B cell (primary cell): ENCODE data around the gene AMT. TPM values are rescaled to one million over a fixed set of nuclear protein-coding genes. Genes with fewer than 3 reads are reported as not detected.

ENCODE experiments used
- ATAC-seq: fragments of 200-7000 bp; cut with Tn5 transposase; one replicate; pipeline ENCODE4 v1.10.0; 2021; ENCODE audit warnings: low read depth, mild to moderate bottlenecking, moderate number of reproducible peaks, moderate library complexity
- CTCF ChIA-PET: fragments of 350-600 bp; sonication (Branson Sonifier 250); formaldehyde crosslinking; loops from one replicate; lab custom pipeline; 2021; ENCODE audit warnings: antibody characterized with exemption, inconsistent platforms; lab: Charles Lee
- POLR2A ChIA-PET: fragments of 350-600 bp; sonication (Branson Sonifier 250); formaldehyde crosslinking; loops from one replicate; lab custom pipeline; 2021; ENCODE audit warnings: antibody characterized with exemption; lab: Charles Lee
- DNase-seq: peaks from one replicate; pipeline ENCODE4 v3.0.0; 2013
- H2AFZ ChIP-seq: 2 replicates; pipeline ENCODE4 v1.6.1; 2012; ENCODE audit warnings: mild to moderate bottlenecking, low read depth, low read length; ENCODE audit not compliant: insufficient read depth, poor library complexity, severe bottlenecking
- H3K27ac ChIP-seq, 2 donors: 1 replicate in 1 of 2; 2 replicates in 1 of 2; pipeline ENCODE4 v1.5.1; 2012 to 2013; ENCODE audit warnings: low read length in 2 of 2, mild to moderate bottlenecking in 2 of 2, moderate library complexity in 1 of 2
- H3K27me3 ChIP-seq, 4 experiments: fragments of 200-600 bp in 1 of 4; sonication (generic) in 1 of 4; replicated peaks in 1 of 4; 1 replicate in 2 of 4; 2 replicates in 2 of 4; pipeline versions ENCODE4 v1.6.1 to v1.7.0; 2013 to 2016; ENCODE audit warnings: low read length in 3 of 4, mild to moderate bottlenecking in 2 of 4, mixed read lengths in 1 of 4, moderate library complexity in 1 of 4; ENCODE audit not compliant: insufficient read depth in 4 of 4, control insufficient read depth in 3 of 4; ENCODE audit errors: control extremely low read depth in 1 of 4
- H3K36me3 ChIP-seq, 2 experiments: replicated peaks in 1 of 2; 1 replicate in 1 of 2; 2 replicates in 1 of 2; pipeline versions ENCODE4 v1.6.1 to v1.7.1; 2013; ENCODE audit warnings: low read length in 1 of 2; ENCODE audit not compliant: insufficient read depth in 2 of 2, control insufficient read depth in 1 of 2; ENCODE audit errors: control extremely low read depth in 1 of 2, extremely low read depth in 1 of 2
- H3K4me1 ChIP-seq, 2 donors: fragments of 200-600 bp in 1 of 2; sonication (generic) in 1 of 2; 1 replicate in 1 of 2; 2 replicates in 1 of 2; pipeline versions ENCODE4 v1.5.1 to v1.6.1; 2013 to 2017; ENCODE audit warnings: low read length in 2 of 2; ENCODE audit not compliant: control insufficient read depth in 2 of 2, insufficient read depth in 2 of 2
- H3K4me2 ChIP-seq: replicated peaks from 2 replicates; pipeline ENCODE3; 2012; ENCODE audit warnings: mild to moderate bottlenecking, low read depth, low read length; ENCODE audit not compliant: poor library complexity, severe bottlenecking
- H3K4me3 ChIP-seq, 5 experiments: fragments of 200-600 bp in 1 of 5; sonication (generic) in 1 of 5; 1 replicate in 3 of 5; 2 replicates in 2 of 5; pipeline versions ENCODE4 v1.5.1 to v1.7.0; 2011 to 2016; ENCODE audit warnings: low read length in 4 of 5, mild to moderate bottlenecking in 4 of 5, low read depth in 2 of 5, control low read depth in 1 of 5, moderate library complexity in 1 of 5; ENCODE audit not compliant: insufficient read depth in 1 of 5; ENCODE audit errors: control extremely low read depth in 1 of 5, extremely low read depth in 1 of 5
- H3K79me2 ChIP-seq: fragments of 200-600 bp; sonication (generic); one replicate; pipeline ENCODE4 v1.6.0; 2016; ENCODE audit warnings: low read length; ENCODE audit not compliant: control insufficient read depth, insufficient read depth
- H3K9ac ChIP-seq: fragments of 200-600 bp; sonication (generic); 2 replicates; pipeline ENCODE4 v1.6.1; 2017; ENCODE audit warnings: mild to moderate bottlenecking, low read length, moderate library complexity
- H3K9me3 ChIP-seq, 3 donors: one replicate each; pipeline versions ENCODE4 v1.6.1 to v1.7.1; 2013; ENCODE audit warnings: low read length in 2 of 3; ENCODE audit not compliant: control insufficient read depth in 2 of 3, insufficient read depth in 1 of 3; ENCODE audit errors: control extremely low read depth in 1 of 3
- H4K20me1 ChIP-seq: 2 replicates; pipeline ENCODE4 v1.6.0; 2012; ENCODE audit warnings: mild to moderate bottlenecking, low read length; ENCODE audit not compliant: insufficient read depth, control insufficient read depth, poor library complexity, severe bottlenecking
- H3K27ac Mint-ChIP-seq: one replicate; pipeline ENCODE4 v1.8.0; 2021; ENCODE audit warnings: mixed read lengths
- H3K27me3 Mint-ChIP-seq: one replicate; pipeline ENCODE4 v1.8.0; 2021; ENCODE audit warnings: mixed read lengths
- H3K4me1 Mint-ChIP-seq: one replicate; pipeline ENCODE4 v1.8.0; 2021; ENCODE audit warnings: mixed read lengths
- H3K4me3 Mint-ChIP-seq: one replicate; pipeline ENCODE4 v1.8.0; 2021; ENCODE audit warnings: mixed read lengths
- H3K9me3 Mint-ChIP-seq: one replicate; pipeline ENCODE4 v1.8.0; 2022; ENCODE audit warnings: mixed read lengths; ENCODE audit not compliant: insufficient read depth
- EZH2 ChIP-seq: IDR thresholded peaks from 2 replicates; pipeline ENCODE4 v1.6.1; 2012; ENCODE audit warnings: borderline replicate concordance, low read depth, mild to moderate bottlenecking, moderate library complexity, low read length; ENCODE audit not compliant: insufficient read depth, poor library complexity, severe bottlenecking
- WGBS: methylation state at CpG from one replicate; pipeline ENCODE4 v1.1.5; 2013; ENCODE audit warnings: missing lambda C conversion rate; ENCODE audit not compliant: insufficient coverage; 5-methylcytosine and 5-hydroxymethylcytosine counted together
- intact Hi-C: fragments of 100-400 bp; cut with micrococcal nuclease; formaldehyde crosslinking; loops from one replicate; pipeline ENCODE4 v1.10.0; 2022
- polyA plus RNA-seq: library from polyadenylated mRNA; depleted of rRNA; stranded (reverse); fragments of >200 nt; gene quantifications from 2 replicates; pipeline ENCODE4 v1.2.3, GENCODE V29; 2012
- total RNA-seq, 2 donors: library from RNA; stranded (reverse); fragments of 120-200 nt in 1 of 2; gene quantifications; 1 replicate in 1 of 2; 2 replicates in 1 of 2; pipeline versions ENCODE4 v1.2.3 to v1.2.4, GENCODE V29; 2013 to 2022
- TF ChIP-seq, protein P1 (sequence below): fragments of 200-600 bp; IDR thresholded peaks from one replicate; pipeline ENCODE4 v1.8.0; 2022; ENCODE audit warnings: antibody characterized with exemption, mild to moderate bottlenecking

AMT gene
- total and polyA plus RNA-seq, 2 donors (not counting 1 experiment from before 2014, with no cell fraction given), result 14.0 to 44.0 TPM

GRCh38 chr3:49469936-49470713 lies 47.9 kb upstream of the AMT start, which contains the start of gene DAG1:
Gene DAG1 (plus strand): TSS chr3:49470267. CDS start chr3:49510535, 40,268 bp downstream.
- CTCF ChIA-PET, result interaction anchor here (0.8 to 2.4 kb wide), 4 partner anchors 21 to 550 kb away, joined by 4 to 10 read pairs (median 8); partner anchors contain the start of gene USP4
- Mint-ChIP-seq H3K9me3 (no peaks in the 10 kb centered on the region), H3K27ac (peak within 1 kb of the TSS; percentile 97), H3K27me3 (no peaks in the 10 kb centered on the region), H3K4me3 (peak within 1 kb of the TSS; percentile 95), H3K4me1 (peaks cover 21% of the 10 kb centered on the region)
- peaks cover 39% of the 10 kb centered on the region for H3K79me2 ChIP-seq
- H3K9ac ChIP-seq, result peak within 1 kb of the TSS; percentile 87
- H3K9me3 ChIP-seq, result no peaks in the 10 kb centered on the region
- H2AFZ ChIP-seq, result peak within 1 kb of the TSS; percentile 92
- H3K4me3 ChIP-seq, result peak within 1 kb of the TSS; percentile 56 to 94 (median 70)
- H3K4me2 ChIP-seq, result peak within 1 kb of the TSS; percentile 93
- H3K27ac ChIP-seq, result peak within 1 kb of the TSS; percentile 90 to 94
- POLR2A ChIA-PET, result interaction anchor here (0.7 to 2.8 kb wide), 8 partner anchors 10 to 377 kb away, joined by 3 to 16 read pairs (median 4); partner anchors contain the start of genes NICN1, QRICH1, RHOA and TCTA
- peak; percentile 98 for DNase-seq
- peak; percentile 83 for ATAC-seq
- no peak for TF ChIP-seq EZH2
- TF ChIP-seq, protein P1, sequence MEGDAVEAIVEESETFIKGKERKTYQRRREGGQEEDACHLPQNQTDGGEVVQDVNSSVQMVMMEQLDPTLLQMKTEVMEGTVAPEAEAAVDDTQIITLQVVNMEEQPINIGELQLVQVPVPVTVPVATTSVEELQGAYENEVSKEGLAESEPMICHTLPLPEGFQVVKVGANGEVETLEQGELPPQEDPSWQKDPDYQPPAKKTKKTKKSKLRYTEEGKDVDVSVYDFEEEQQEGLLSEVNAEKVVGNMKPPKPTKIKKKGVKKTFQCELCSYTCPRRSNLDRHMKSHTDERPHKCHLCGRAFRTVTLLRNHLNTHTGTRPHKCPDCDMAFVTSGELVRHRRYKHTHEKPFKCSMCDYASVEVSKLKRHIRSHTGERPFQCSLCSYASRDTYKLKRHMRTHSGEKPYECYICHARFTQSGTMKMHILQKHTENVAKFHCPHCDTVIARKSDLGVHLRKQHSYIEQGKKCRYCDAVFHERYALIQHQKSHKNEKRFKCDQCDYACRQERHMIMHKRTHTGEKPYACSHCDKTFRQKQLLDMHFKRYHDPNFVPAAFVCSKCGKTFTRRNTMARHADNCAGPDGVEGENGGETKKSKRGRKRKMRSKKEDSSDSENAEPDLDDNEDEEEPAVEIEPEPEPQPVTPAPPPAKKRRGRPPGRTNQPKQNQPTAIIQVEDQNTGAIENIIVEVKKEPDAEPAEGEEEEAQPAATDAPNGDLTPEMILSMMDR, result no peak
- peaks cover 22 to 24% of the 10 kb centered on the region in 2 donors for H3K4me1 ChIP-seq
- intact Hi-C loops, result loop anchor here (1.0 to 10.0 kb wide), 14 partner anchors 26 to 1688 kb away; partner anchors contain the start of genes APEH, NICN1, PFKFB4 and PRKAR2A
- no peaks in the 10 kb centered on the region for H3K27me3 ChIP-seq
- peaks cover 0 to 5% of the 10 kb centered on the region in 2 experiments for H3K36me3 ChIP-seq
- H4K20me1 ChIP-seq, result peaks cover 26% of the 10 kb centered on the region
- under 1% methylated on average over 108 of the region's 108 CpGs for WGBS
